Measurements from ENCODE around the gene TINAG.

DNA sequence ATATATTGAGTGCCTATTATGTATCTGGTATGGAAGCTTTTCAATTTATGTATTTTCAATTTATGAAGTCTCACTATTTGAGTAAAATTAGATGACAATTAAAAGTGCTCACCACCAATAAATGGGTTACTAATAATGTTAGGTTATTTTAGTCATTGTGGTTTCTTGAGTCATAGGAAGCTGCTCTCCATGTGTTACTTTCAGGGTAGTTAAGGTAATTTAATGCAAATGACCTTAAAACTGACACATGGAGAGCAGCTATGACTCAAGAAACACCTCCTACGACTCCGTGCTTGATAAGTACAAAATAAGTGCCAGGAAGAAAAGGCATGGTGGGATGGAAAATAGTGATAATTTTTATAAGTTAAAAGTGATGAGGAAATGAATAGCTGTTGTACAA is 16.5 kb upstream of the TINAG start:
- TF ChIP-seq, protein P1, sequence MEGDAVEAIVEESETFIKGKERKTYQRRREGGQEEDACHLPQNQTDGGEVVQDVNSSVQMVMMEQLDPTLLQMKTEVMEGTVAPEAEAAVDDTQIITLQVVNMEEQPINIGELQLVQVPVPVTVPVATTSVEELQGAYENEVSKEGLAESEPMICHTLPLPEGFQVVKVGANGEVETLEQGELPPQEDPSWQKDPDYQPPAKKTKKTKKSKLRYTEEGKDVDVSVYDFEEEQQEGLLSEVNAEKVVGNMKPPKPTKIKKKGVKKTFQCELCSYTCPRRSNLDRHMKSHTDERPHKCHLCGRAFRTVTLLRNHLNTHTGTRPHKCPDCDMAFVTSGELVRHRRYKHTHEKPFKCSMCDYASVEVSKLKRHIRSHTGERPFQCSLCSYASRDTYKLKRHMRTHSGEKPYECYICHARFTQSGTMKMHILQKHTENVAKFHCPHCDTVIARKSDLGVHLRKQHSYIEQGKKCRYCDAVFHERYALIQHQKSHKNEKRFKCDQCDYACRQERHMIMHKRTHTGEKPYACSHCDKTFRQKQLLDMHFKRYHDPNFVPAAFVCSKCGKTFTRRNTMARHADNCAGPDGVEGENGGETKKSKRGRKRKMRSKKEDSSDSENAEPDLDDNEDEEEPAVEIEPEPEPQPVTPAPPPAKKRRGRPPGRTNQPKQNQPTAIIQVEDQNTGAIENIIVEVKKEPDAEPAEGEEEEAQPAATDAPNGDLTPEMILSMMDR (IDR thresholded peaks at IDR 0.05): no peak
- TF ChIP-seq POLR2A (IDR thresholded peaks at IDR 0.05): no peak

All from esophagus squamous epithelium (tissue), 4 donors.